Measurements from ENCODE around the gene DDX51.

DNA sequence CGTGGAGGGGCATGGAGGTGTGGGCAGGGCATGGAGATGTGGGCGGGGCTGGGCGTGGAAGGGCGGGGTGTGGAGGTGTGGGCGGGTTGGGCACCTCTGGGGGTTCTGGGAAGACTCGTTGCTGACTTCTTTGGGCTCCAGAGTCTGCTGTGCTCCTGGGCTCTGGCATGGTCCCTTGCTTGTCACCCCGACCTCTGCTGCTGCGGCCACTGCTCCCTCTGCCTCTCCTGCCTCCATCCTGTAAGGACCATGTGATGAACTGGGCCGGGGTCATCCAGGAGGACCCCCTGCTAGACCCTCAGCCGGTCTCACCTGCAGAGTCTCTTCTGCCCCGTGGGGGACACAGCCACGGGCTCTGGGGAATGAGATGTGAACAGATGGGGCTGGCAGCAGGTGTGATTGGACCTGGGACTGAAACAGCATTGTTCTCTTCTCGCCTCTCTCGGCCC, 15.5 kb upstream of the DDX51 start:
- TF ChIP-seq, protein P1, sequence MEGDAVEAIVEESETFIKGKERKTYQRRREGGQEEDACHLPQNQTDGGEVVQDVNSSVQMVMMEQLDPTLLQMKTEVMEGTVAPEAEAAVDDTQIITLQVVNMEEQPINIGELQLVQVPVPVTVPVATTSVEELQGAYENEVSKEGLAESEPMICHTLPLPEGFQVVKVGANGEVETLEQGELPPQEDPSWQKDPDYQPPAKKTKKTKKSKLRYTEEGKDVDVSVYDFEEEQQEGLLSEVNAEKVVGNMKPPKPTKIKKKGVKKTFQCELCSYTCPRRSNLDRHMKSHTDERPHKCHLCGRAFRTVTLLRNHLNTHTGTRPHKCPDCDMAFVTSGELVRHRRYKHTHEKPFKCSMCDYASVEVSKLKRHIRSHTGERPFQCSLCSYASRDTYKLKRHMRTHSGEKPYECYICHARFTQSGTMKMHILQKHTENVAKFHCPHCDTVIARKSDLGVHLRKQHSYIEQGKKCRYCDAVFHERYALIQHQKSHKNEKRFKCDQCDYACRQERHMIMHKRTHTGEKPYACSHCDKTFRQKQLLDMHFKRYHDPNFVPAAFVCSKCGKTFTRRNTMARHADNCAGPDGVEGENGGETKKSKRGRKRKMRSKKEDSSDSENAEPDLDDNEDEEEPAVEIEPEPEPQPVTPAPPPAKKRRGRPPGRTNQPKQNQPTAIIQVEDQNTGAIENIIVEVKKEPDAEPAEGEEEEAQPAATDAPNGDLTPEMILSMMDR (IDR thresholded peaks at IDR 0.05), result no peak
- no peak for TF ChIP-seq POLR2A (IDR thresholded peaks at IDR 0.05)
